ENCODE measurements around the gene SGSM2.

The SGSM2 gene

DNA sequence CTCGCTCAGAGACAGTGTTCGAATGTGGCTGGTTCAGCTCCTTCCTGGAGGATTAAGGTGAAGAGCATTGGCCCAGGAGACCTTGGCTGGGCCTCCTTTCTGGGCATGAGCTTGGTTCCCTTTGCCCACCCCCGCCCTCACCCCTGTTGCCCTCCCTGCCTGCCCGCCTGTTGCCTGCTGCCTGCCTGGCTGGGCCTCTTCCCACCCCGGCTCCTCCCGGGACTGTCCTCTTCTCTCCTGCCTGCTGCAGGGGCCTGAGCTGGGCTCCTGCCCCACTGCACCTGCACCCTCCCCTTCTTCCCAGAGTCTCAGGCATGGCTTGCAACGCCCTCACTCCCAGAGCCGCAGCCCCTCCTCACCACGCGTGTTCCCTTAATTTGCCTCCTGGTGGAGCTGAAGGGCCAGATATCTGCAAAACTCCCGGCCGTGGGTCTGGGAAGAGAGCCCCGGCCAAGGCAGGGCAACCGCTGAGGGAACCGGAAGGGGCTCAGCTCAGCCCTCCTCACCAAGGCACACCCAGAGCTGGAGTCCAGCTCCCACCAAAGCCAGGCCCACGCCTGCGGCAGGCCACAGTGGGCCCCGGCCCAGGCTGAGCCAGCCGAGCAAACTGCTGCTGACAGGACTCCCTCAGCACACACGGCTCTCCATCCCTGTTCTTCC lies 32.4 kb downstream of the SGSM2 start:
- no peak for DNase-seq

GRCh38 chr17:2370211-2370589 lies 32.9 kb downstream of the SGSM2 start:
- DNase-seq: no peak

DNA sequence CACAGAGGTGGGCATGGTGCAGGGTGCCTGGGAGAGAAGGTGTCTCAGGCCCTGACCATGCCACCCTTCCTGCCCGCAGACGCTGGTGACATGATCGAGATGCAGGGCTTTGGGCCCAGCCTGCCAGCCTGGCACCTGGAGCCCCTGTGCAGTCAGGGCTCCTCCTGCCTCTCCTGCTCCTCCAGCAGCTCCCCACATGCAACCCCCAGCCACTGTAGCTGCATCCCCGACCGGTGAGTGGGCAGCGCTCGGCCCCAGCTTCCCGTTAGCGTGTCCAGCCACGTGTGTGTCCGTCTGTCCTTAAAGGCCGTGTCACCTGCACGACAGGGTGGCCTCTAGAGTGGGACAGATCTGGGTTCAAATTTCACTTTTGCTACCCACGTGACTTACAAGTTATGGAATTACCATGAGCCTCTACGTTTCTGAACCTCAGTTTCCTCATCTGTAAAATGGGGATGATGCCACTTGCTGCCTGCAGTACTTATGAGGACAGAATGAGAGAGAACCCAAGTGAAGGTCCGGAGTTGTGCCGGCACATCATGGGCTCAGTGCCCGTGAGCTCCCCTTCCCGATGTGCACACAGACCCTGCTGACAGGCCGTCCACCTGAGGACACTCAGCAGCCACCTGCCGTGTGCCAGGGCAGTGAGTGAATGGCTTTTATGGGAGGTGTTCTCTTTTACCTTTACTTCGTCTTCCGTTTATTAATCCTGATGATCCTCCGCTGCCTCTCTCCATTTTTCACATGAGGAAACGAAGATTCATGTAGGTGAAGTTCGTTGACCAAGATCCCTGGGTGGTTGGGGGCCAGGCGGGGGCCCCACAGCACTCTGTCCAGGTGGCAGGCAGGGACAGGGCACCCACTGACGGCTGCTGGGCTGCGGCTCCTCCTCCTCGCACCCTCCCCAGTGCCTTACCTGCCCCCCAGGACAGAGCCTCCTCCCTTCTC lies 34.2 kb downstream of the SGSM2 start:
- no peak for DNase-seq

DNA sequence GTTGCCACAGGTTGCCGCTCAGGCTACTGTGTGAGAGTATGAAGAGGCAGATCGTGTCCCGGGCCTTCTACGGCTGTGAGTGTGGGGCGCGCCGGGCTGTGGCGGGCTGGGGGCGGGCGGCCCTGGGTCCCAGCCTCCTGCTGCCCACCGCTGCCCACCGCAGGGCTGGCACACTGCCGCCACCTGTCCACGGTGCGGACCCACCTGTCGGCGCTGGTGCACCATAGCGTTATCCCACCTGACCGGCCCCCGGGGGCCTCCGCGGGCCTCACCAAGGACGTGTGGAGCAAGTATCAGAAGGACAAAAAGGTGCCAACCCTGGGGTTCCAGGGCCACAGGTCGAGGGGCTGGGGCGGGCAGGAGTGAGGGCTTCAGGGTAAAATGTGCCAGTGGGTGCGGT lies 34.9 kb downstream of the SGSM2 start:
- no peak for DNase-seq

- no peak for DNase-seq
Measured at GRCh38 chr17:2372681-2373080, 35.4 kb downstream of the SGSM2 start.

- DNase-seq: no peak
Measured at GRCh38 chr17:2373179-2373578, 35.9 kb downstream of the SGSM2 start.

- no peak for DNase-seq
Measured at GRCh38 chr17:2374549-2375285, 37.4 kb downstream of the SGSM2 start.

DNA sequence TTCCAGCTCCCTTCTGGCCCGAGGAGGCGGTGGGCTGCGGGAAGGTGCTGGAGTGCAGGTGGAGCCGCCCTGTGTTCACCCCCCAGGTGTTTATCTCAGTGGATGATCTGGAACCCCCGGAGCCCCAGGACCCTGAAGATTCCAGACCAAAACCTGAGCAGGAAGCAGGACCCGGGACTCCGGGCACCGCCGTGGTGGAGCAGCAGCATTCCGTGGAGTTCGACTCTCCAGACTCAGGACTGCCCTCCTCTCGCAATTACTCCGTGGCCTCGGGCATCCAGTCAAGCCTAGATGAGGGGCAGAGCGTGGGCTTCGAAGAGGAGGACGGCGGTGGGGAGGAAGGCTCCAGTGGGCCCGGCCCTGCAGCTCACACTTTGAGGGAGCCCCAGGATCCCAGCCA lies 38.1 kb downstream of the SGSM2 start:
- DNase-seq: no peak

GRCh38 chr17:2376107-2376506 lies 38.8 kb downstream of the SGSM2 start:
- no peak for DNase-seq

- DNase-seq: no peak
Measured at GRCh38 chr17:2377659-2378058, 40.4 kb downstream of the SGSM2 start.

DNA sequence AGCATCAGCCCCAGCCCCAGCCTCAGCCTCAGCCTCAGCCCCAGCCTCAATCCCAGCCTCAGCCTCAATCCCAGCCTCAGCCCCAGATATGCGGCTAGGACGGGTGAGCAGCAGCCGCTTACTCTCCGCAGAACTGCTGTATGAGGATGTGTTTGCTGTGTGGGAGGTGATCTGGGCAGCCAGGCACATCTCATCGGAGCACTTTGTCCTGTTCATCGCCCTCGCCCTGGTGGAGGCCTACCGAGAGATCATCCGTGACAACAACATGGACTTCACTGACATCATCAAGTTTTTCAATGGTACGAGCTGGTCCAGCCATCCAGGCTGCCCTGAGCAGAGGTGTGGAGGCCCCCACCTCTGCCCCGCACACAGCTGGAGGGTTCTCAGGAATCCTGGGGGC lies 41.6 kb downstream of the SGSM2 start:
- DNase-seq: no peak

GRCh38 chr17:2379489-2380225 lies 42.4 kb downstream of the SGSM2 start:
- DNase-seq: no peak

GRCh38 chr17:2380226-2380922 lies 43.1 kb downstream of the SGSM2 start:
- no peak for DNase-seq

DNA sequence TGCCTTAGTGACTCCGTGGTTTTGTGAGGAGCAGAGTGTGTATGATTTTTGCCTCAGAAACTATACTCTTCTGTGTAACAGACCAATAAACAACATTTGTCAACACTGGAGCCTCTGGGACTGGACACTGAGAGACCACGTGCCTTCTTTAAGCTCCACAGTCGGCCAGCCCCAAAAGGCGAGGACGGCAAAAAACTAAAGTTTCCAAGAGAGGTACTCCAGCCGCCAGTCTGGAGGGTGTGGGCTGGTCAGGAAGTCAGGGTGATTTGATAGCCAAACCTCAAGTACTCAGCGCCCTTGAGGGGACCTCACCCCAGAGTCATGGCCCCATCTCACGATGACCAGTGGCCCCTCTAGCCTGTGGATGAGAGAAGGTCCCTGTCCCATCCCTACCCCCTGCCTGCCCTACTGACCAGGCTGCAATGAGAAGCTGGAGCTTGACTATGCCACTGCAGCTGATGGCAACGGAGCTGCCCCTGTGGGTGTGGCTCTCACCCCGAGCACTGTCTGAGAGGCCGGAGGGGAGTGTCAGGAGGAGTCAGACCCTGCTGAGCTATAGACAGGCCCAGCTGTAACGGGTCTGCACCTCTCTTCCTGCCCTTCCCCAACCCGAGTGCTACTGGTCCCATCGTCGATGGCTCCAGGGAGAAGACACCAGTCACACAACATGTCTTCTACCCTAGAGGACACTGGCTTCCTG lies 43.8 kb downstream of the SGSM2 start:
- no peak for DNase-seq

- no peak for DNase-seq
Measured at GRCh38 chr17:2383628-2384167, 46.4 kb downstream of the SGSM2 start.

DNA sequence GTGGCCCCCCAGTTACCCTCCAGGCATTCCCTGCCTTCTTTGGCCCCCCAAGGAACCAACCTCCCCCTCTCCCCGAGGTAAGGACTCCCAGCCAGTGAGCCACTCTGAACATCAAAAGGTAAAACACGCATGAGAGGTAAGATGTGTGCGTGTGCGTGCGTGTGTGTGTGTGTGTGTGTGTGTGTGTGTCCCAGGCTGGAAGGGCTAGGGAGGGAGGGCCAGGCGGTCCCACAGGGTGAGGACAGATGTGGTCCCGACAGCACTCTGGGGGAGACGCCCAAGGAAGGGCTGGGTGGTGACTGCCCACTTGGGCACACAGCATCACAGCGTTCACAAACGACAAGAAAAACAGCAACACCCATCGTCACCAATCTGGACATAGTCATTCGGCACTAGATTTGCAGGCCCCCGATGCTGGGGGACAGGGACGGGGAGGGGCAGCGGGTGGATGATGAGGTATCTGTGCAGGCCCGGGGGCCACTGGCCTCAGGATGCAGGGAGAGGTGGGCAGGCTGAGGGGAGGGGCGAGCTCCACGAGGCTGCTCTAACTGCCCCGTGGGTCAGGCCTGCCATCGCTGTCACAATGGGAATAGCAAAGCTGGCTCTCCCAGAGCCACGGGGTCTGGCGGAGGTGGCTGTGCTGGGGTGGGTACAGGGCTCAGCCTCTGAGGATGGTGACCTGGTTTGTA lies 47.3 kb downstream of the SGSM2 start:
- DNase-seq: no peak

DNA sequence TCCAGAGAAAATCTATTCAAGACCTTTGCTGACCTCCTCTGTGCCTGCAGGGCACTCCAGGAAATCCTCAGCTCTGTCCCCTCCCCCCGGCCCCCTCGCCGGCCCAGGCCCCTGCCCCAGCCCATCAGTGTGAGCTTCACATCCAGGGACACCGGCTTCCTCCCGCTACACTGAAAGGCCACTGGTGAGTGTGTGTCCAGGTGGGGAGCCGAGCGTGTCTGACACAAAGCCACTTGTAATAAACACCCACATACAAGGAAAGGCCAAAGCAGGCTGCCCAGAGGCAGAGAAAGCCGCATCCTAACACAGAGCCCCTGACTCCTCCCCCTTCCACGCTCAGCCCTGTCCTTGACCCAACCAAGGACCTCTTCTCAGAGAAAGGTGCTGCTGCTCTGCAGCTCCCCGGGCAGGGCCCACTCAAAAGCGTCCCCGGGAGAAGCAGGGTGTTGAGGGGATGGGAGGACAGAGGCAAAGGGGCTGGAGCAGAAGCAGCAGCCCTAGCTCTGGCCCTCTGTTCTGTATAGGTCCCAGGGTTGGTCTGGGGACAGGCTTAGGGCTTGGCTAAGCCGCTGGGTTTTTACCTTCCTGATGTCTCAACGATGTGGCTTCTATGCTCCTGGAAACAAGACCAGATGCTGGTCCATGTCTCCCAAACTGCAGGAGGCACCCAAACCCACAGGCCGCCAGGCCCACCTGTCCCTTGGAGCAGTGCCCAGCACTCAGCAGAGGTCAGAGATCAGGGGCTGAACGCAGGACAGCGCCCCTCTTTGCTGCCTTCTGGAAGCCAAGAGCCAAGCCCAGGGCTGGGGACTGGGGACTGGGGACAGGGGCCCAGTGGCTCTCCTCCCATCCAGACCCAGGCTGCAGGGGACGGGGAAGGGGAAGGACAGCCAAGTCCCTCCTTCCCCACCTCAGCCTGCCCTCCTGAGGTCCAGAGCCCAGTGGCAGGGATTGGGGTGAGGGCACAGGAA lies 48.2 kb downstream of the SGSM2 start:
- no peak for DNase-seq

DNA sequence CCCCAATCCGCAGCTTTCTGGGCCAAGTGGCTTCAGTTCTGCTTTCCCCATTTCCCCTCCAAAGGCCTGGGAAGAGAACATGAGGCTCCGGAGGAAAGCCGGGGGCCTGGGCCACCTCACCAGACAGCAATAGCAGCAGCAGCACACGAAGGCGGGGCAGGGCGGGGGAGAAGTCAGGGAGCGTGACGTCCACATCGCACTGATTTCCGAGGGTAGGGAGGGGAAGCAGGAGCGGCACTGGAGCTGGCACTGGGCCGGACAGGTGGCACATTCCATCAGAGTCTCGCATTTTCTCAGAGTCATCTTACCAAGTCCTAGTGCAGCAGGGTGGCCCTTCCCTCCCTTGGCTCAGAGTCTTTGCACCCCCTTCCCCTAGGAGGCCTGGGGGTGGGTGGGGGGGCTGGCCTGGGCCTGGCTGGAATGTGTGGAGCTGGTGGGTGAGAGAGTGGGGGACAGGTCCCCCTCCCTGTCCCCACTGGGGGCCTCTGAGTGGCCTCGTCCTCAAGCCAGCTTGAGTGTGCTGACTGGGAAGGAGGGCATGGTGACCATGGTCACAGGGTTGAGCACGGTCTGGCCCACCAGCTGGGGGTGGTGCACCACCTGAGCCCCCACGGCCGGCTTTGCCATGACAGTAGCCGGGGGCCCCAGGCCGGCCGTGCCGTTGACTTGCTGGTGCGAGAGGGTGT lies 49.2 kb downstream of the SGSM2 start:
- DNase-seq: no peak
